Endodermal cell (in vitro differentiated cells): ENCODE data around the gene DYRK3. TPM values are rescaled to one million over a fixed set of nuclear protein-coding genes. Genes with fewer than 3 reads are reported as not detected.
"Not testable (repeated sequence)": the region's sequence is repeated elsewhere in the genome, so short reads cannot be mapped to it uniquely, and the experiment has no call there.

ENCODE experiments used
- DNase-seq: peaks from one replicate; pipeline ENCODE4 v3.0.0-alpha.2; 2017
- H3K27ac ChIP-seq: 2 replicates; pipeline ENCODE4 v1.5.1; 2013; ENCODE audit warnings: mild to moderate bottlenecking, low read depth, low read length, moderate library complexity
- H3K27me3 ChIP-seq: 2 replicates; pipeline ENCODE4 v1.6.1; 2013; ENCODE audit warnings: mild to moderate bottlenecking, low read length, moderate library complexity; ENCODE audit not compliant: insufficient read depth, control insufficient read depth, poor library complexity, severe bottlenecking
- H3K36me3 ChIP-seq: 2 replicates; pipeline ENCODE4 v1.7.0; 2013; ENCODE audit warnings: mild to moderate bottlenecking, low read length, moderate library complexity; ENCODE audit not compliant: control insufficient read depth, insufficient read depth
- H3K4me1 ChIP-seq: one replicate; pipeline ENCODE4 v1.7.0; 2013; ENCODE audit warnings: low read length; ENCODE audit not compliant: control insufficient read depth, insufficient read depth
- H3K4me3 ChIP-seq: 2 replicates; pipeline ENCODE4 v1.5.1; 2013; ENCODE audit warnings: mild to moderate bottlenecking, low read length, moderate library complexity
- H3K9ac ChIP-seq: 2 replicates; pipeline ENCODE4 v1.6.1; 2013; ENCODE audit warnings: mild to moderate bottlenecking, low read length, moderate library complexity; ENCODE audit not compliant: poor library complexity, severe bottlenecking; ENCODE audit errors: extremely low read depth
- H3K9me3 ChIP-seq: 2 replicates; pipeline ENCODE4 v1.6.1; 2013; ENCODE audit warnings: mild to moderate bottlenecking, low read length, moderate library complexity; ENCODE audit not compliant: control insufficient read depth
- H3K27ac Mint-ChIP-seq: 2 replicates; pipeline ENCODE4 v1.8.0; 2020; ENCODE audit warnings: mixed read lengths
- H3K27me3 Mint-ChIP-seq: 2 replicates; pipeline ENCODE4 v1.8.0; 2021; ENCODE audit warnings: mild to moderate bottlenecking, mixed read lengths; ENCODE audit not compliant: insufficient read depth
- H3K36me3 Mint-ChIP-seq: 2 replicates; pipeline ENCODE4 v1.8.0; 2020; ENCODE audit warnings: low read depth, mixed read lengths
- H3K4me1 Mint-ChIP-seq: 2 replicates; pipeline ENCODE4 v1.8.0; 2020; ENCODE audit warnings: mixed read lengths
- H3K4me3 Mint-ChIP-seq: 2 replicates; pipeline ENCODE4 v1.8.0; 2020; ENCODE audit warnings: mild to moderate bottlenecking, moderate library complexity, mixed read lengths
- H3K9me3 Mint-ChIP-seq: 2 replicates; pipeline ENCODE4 v1.8.0; 2020; ENCODE audit warnings: mild to moderate bottlenecking, mixed read lengths
- WGBS, 2 experiments: methylation state at CpG; one replicate each; pipeline versions ENCODE4 v1.1.5 to v1.1.7; 2013; ENCODE audit warnings: missing lambda C conversion rate in 2 of 2, mixed read lengths in 1 of 2; ENCODE audit not compliant: insufficient coverage in 1 of 2, insufficient read length in 1 of 2; 5-methylcytosine and 5-hydroxymethylcytosine counted together
- total RNA-seq, 2 donors: library from RNA; stranded (reverse); fragmentation: NEBNext Ultra II Directional in 1 of 2; extraction: Animal tissue kit (Norgen Biotek cat#: 25700) in 1 of 2; gene quantifications; 2 replicates in 1 of 2; 3 replicates in 1 of 2; pipeline ENCODE4 v1.2.1, GENCODE V29; 2021
- TF ChIP-seq, protein P1 (sequence below): fragments of 200-600 bp; sonication (generic); conservative IDR thresholded peaks from 2 replicates; pipeline ENCODE4 v1.5.0; 2021; ENCODE audit warnings: antibody characterized with exemption, mild to moderate bottlenecking

DYRK3 gene
- total RNA-seq, 2 donors from 2014 or later = 9.0 to 13.5 TPM

DNA sequence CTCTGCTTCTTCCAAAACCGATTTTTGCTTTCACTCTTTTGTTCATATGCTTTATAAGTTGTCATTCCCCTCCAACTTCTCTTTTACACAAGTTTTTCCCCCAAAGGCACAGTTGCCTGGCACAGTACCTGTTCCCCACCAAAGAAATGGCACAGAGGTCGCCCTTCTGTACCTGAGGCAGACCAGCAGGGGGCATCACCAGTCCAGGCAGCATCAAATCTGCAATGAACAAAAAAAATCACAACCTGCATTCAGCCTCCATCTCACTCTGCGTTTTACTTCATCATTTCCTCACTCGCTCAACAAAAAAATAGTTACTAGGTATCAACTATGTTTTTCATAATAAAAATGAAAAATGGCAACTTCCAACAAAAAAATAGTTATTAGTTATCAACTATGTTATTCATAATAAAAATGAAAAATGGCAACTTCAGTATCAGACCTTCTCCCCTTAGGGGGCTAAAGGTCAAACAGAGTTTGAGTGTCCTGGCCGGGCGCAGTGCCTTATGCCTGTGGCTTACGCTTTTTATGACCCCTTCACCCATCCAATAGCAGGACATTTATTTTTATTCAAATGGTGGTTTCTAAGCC is 27.1 kb upstream of the DYRK3 start:
- Histone ChIP-seq H3K4me3 (no peak overlapping the region), H3K27ac (no peak overlapping the region), H3K9me3 (no peaks in the 10 kb centered on the region), H3K27me3 (no peaks in the 10 kb centered on the region), H3K9ac (no peak overlapping the region), H3K4me1 (peaks cover 4% of the 10 kb centered on the region), H3K36me3 (peaks cover 35% of the 10 kb centered on the region)
- TF ChIP-seq, protein P1, sequence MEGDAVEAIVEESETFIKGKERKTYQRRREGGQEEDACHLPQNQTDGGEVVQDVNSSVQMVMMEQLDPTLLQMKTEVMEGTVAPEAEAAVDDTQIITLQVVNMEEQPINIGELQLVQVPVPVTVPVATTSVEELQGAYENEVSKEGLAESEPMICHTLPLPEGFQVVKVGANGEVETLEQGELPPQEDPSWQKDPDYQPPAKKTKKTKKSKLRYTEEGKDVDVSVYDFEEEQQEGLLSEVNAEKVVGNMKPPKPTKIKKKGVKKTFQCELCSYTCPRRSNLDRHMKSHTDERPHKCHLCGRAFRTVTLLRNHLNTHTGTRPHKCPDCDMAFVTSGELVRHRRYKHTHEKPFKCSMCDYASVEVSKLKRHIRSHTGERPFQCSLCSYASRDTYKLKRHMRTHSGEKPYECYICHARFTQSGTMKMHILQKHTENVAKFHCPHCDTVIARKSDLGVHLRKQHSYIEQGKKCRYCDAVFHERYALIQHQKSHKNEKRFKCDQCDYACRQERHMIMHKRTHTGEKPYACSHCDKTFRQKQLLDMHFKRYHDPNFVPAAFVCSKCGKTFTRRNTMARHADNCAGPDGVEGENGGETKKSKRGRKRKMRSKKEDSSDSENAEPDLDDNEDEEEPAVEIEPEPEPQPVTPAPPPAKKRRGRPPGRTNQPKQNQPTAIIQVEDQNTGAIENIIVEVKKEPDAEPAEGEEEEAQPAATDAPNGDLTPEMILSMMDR = peak; percentile 88
- peak; percentile 79 for DNase-seq
- Mint-ChIP-seq H3K27ac (no peak overlapping the region), H3K36me3 (peaks cover 18% of the 10 kb centered on the region), H3K4me1 (peaks cover 9% of the 10 kb centered on the region), H3K4me3 (no peak overlapping the region), H3K9me3 (no peaks in the 10 kb centered on the region), H3K27me3 (no peaks in the 10 kb centered on the region)
- WGBS, 2 experiments = 0 to 74% methylated on average over 1 to 6 of the region's 7 CpGs

- DNase-seq = no peak
- Histone ChIP-seq H3K27ac (no peak overlapping the region), H3K9ac (no peak overlapping the region), H3K27me3 (no peaks in the 10 kb centered on the region), H3K4me3 (no peak overlapping the region), H3K4me1 (peaks cover 4% of the 10 kb centered on the region), H3K36me3 (peaks cover 26% of the 10 kb centered on the region), H3K9me3 (no peaks in the 10 kb centered on the region)
- H3K36me3 Mint-ChIP-seq = peaks cover 9% of the 10 kb centered on the region
- 95% methylated on average over 2 to 4 of the region's 4 CpGs for whole genome bisulfite sequencing, 2 experiments
- H3K4me3 Mint-ChIP-seq = no peak overlapping the region
- H3K27ac Mint-ChIP-seq = no peak overlapping the region
- H3K9me3 Mint-ChIP-seq = no peaks in the 10 kb centered on the region
- H3K27me3 Mint-ChIP-seq = no peaks in the 10 kb centered on the region
- H3K4me1 Mint-ChIP-seq = peaks cover 9% of the 10 kb centered on the region
- TF ChIP-seq, protein P1 = no peak
Measured at GRCh38 chr1:206609229-206609991, 25.9 kb upstream of the DYRK3 start.

DNA sequence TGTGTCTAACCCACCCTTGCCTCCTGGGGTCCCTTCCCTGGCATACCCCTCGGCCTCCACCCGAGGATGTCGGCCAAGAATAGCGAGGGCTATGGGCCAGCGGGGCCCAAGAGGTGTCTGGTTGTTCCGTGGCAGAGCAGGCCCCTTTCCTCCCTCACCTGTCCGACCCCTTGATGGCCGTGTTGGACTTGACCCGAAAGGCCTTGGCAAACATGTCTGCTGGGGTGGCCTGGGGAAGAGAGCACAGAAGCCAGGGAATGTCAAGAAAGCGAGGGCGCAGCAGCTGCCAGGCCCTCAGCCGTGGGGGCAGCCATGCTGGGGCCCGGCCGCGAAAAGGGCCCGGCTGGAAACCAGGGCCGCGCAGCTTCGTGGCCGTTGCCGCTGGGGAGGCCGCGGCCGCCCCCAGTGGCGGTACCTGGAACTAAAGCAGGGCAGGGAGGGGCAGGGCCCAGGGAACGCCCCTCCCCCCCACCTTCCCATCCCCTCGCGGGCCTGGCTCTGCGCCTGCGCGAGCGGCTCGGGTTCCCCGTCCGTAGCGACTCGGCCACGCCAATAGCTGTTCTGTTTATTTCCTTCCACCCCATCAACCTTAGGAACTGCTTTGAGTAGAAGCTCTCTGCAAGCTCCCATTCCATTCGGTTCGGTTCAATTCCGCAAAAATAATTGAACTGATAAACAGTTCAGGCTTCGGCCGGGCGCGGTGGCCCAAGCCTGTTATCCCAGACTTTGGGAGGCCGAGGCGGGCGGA is 23.0 kb upstream of the DYRK3 start, which contains the start of gene EIF2D:
Gene EIF2D, minus strand, starts transcription at position 337 of the 748 bp plus-strand sequence. Its CDS starts 123 bp downstream, at position 214.
- peak; percentile 98 for DNase-seq
- Histone ChIP-seq H3K27ac (peak within 1 kb of the TSS; percentile 82), H3K4me3 (peak within 1 kb of the TSS; percentile 95), H3K4me1 (peaks cover 4% of the 10 kb centered on the region), H3K9ac (peak within 1 kb of the TSS; percentile 85), H3K27me3 (no peaks in the 10 kb centered on the region), H3K36me3 (peaks cover 11% of the 10 kb centered on the region), H3K9me3 (no peaks in the 10 kb centered on the region)
- 5 to 12% methylated on average over 7 to 48 of the region's 48 CpGs for WGBS, 2 experiments
- no peaks in the 10 kb centered on the region for H3K9me3 Mint-ChIP-seq
- H3K4me3 Mint-ChIP-seq = peak within 1 kb of the TSS; percentile 91
- H3K36me3 Mint-ChIP-seq = peaks cover 9% of the 10 kb centered on the region
- TF ChIP-seq, protein P1 = peak; percentile 96
- H3K27me3 Mint-ChIP-seq = peaks cover 11% of the 10 kb centered on the region
- peak within 1 kb of the TSS; percentile 99 for H3K27ac Mint-ChIP-seq
- H3K4me1 Mint-ChIP-seq = peaks cover 9% of the 10 kb centered on the region

DNA sequence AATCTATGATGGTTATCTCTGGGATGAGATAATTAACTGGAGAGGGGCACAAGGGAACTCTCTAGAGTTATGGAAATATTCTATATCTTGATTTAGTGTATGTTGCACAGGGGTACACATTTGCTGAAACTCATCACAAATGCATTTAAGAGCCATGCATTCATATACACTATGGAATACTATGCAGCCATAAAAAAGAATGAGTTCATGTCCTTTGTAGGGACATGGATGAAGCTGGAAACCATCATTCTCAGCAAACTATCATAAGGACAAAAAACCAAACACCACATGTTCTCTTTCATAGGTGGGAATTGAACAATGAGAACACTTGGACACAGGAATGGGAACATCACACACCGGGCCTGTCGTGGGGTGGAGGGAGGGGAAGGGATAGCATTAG is 8.9 kb upstream of the DYRK3 start:
- not testable (repeated sequence) for H3K36me3 Mint-ChIP-seq, H3K27ac Mint-ChIP-seq, H3K4me3 Mint-ChIP-seq, H3K27ac ChIP-seq, H3K9me3 ChIP-seq, H3K9me3 Mint-ChIP-seq, H3K27me3 ChIP-seq, DNase-seq, H3K4me3 ChIP-seq, H3K9ac ChIP-seq, H3K4me1 Mint-ChIP-seq, H3K36me3 ChIP-seq, H3K4me1 ChIP-seq
- H3K27me3 Mint-ChIP-seq = peaks cover 19% of the 10 kb centered on the region
- 96% methylated on average over 2 of the region's 2 CpGs; no CpG with 5 or more reads in 1 of the 2 experiments for WGBS, 2 experiments
